ENCODE data around the gene KNDC1. TPM values are rescaled to one million over a fixed set of nuclear protein-coding genes. Genes with fewer than 3 reads are reported as not detected.

KNDC1 gene
- total RNA-seq, 1 experiment from 2014 or later: 15.7 TPM

- Histone ChIP-seq H3K27ac (ENCODE audit: insufficient read length, low read depth, low read length) (no peak overlapping the region), H2BK12ac (ENCODE audit: insufficient read length, low read depth, low read length) (no peak overlapping the region), H3K79me1 (ENCODE audit: insufficient read depth, low read depth, low read length, poor library complexity, severe bottlenecking) (no peaks in the 10 kb centered on the region), H2AK5ac (ENCODE audit: insufficient read length, low read length) (no peak overlapping the region), H3K4ac (ENCODE audit: low read depth, low read length) (no peak overlapping the region), H3K4me2 (ENCODE audit: insufficient read depth, insufficient read length, low read length) (no peak overlapping the region), H3K14ac (ENCODE audit: insufficient read depth, low read length) (no peak overlapping the region), H4K20me1 (ENCODE audit: control insufficient read depth, insufficient read depth, insufficient read length) (no peaks in the 10 kb centered on the region), H3K4me1 (ENCODE audit: insufficient read depth, low read length) (no peaks in the 10 kb centered on the region), H3K27me3 (ENCODE audit: insufficient read depth, low read length) (no peaks in the 10 kb centered on the region), H2AFZ (ENCODE audit: low read length) (no peak overlapping the region), H3T11ph (ENCODE audit: low read length) (no peak overlapping the region), H4K8ac (replicated peaks; ENCODE audit: insufficient read length, low read depth, low read length) (no peak overlapping the region), H3K56ac (ENCODE audit: insufficient read length, low read depth, low read length) (no peak overlapping the region), H2BK15ac (ENCODE audit: low read depth, low read length) (no peak overlapping the region), H3K9ac (ENCODE audit: extremely low read depth, insufficient read length, low read length) (no peak overlapping the region), H3K18ac (ENCODE audit: insufficient read length, low read depth, low read length) (no peak overlapping the region), H3K23ac (ENCODE audit: insufficient read length, low read depth, low read length) (no peak overlapping the region), H2BK20ac (ENCODE audit: low read depth, low read length, poor library complexity, severe bottlenecking) (no peak overlapping the region), H4K5ac (ENCODE audit: insufficient read length, low read depth, low read length) (no peak overlapping the region), H3K9me3 (ENCODE audit: control insufficient read depth, low read depth, low read length) (no peaks in the 10 kb centered on the region), H3K79me2 (ENCODE audit: insufficient read depth, low read length) (no peaks in the 10 kb centered on the region), H2BK120ac (ENCODE audit: low read depth, low read length, poor library complexity, severe bottlenecking) (no peak overlapping the region), H4K91ac (ENCODE audit: insufficient read length, low read depth, low read length) (no peak overlapping the region), H2BK5ac (ENCODE audit: insufficient read length, low read length) (no peak overlapping the region), H3K23me2 (ENCODE audit: insufficient read length, low read depth, low read length, poor library complexity, severe bottlenecking) (no peaks in the 10 kb centered on the region)
- Mint-ChIP-seq H3K27ac (no peak overlapping the region), H3K4me1 (peaks cover 0 to 4% of the 10 kb centered on the region in 2 experiments; a peak in 1 of 4 replicates), H3K27me3 (ENCODE audit: low read depth) (peaks cover 8% of the 10 kb centered on the region), H3K9me3 (no peaks in the 10 kb centered on the region), H3K4me3 (no peak overlapping the region), H3K36me3 (ENCODE audit: insufficient read depth in 1 of 3, low read depth in 3 of 3) (no peaks in the 10 kb centered on the region)
- no peak for TF ChIP-seq CTCF (conservative IDR thresholded peaks at IDR 0.05)
- DNase-seq: no peak
- no CpG with 5 or more reads among the region's 22 CpGs for WGBS (ENCODE audit: extremely low coverage, insufficient read length, low lambda C conversion rate)
These were observed 108.5 kb downstream of the KNDC1 start for GRCh38 chr10:133268532-133268931.

Measured in H9 (cell line).